Measurements from ENCODE around the gene TNFSF4. TPM values are rescaled to one million over a fixed set of nuclear protein-coding genes. Genes with fewer than 3 reads are reported as not detected.
"Not testable (repeated sequence)": the region's sequence is repeated elsewhere in the genome, so short reads cannot be mapped to it uniquely, and the experiment has no call there.

Gene TNFSF4
- total RNA-seq, 1 donor from 2014 or later, result 2.8 TPM

- H3K27me3 Mint-ChIP-seq (ENCODE audit: low read depth), result no peaks in the 10 kb centered on the region
- no peaks in the 10 kb centered on the region for H3K36me3 Mint-ChIP-seq
- no peak overlapping the region for H3K4me3 Mint-ChIP-seq
- TF ChIP-seq, protein P1, sequence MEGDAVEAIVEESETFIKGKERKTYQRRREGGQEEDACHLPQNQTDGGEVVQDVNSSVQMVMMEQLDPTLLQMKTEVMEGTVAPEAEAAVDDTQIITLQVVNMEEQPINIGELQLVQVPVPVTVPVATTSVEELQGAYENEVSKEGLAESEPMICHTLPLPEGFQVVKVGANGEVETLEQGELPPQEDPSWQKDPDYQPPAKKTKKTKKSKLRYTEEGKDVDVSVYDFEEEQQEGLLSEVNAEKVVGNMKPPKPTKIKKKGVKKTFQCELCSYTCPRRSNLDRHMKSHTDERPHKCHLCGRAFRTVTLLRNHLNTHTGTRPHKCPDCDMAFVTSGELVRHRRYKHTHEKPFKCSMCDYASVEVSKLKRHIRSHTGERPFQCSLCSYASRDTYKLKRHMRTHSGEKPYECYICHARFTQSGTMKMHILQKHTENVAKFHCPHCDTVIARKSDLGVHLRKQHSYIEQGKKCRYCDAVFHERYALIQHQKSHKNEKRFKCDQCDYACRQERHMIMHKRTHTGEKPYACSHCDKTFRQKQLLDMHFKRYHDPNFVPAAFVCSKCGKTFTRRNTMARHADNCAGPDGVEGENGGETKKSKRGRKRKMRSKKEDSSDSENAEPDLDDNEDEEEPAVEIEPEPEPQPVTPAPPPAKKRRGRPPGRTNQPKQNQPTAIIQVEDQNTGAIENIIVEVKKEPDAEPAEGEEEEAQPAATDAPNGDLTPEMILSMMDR (IDR thresholded peaks at IDR 0.05; ENCODE audit: unreplicated experiment), result no peak
- H3K27ac Mint-ChIP-seq, result no peak overlapping the region
- peaks cover 23% of the 10 kb centered on the region for H3K9me3 Mint-ChIP-seq
- H3K4me1 Mint-ChIP-seq, result no peaks in the 10 kb centered on the region
- no peak for DNase-seq (ENCODE audit: low spot score in 2 of 2, unreplicated experiment in 2 of 2)
These were observed 44.5 kb downstream of the TNFSF4 start for GRCh38 chr1:173162601-173163000.

GRCh38 chr1:173161510-173162221, 45.5 kb downstream of the TNFSF4 start:
- Mint-ChIP-seq H3K36me3 (no peaks in the 10 kb centered on the region), H3K4me3 (no peak overlapping the region), H3K27ac (no peak overlapping the region), H3K4me1 (no peaks in the 10 kb centered on the region), H3K27me3 (ENCODE audit: low read depth) (no peaks in the 10 kb centered on the region), H3K9me3 (peaks cover 25% of the 10 kb centered on the region)
- TF ChIP-seq, protein P1 (IDR thresholded peaks at IDR 0.05; ENCODE audit: unreplicated experiment), result no peak
- no peak for DNase-seq (ENCODE audit: low spot score in 2 of 2, unreplicated experiment in 2 of 2)

DNA sequence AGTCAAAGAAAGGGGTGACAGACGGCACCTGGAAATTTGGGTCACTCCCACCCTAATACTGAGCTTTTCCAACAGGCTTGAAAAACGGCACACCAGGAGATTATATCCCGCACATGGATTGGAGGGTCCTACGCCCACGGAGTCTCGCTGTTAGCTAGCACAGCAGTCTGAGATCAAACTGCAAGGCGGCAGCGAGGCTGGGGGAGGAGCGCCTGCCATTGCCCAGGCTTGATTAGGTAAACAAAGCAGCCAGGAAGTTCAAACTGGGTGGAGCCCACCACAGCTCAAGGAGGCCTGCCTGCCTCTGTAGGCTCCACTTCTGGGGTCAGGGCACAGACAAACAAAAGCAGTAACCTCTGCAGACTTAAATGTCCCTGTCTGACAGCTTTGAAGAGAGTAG, 53.2 kb downstream of the TNFSF4 start:
- H3K4me3 Mint-ChIP-seq; H3K36me3 Mint-ChIP-seq; H3K27ac Mint-ChIP-seq; DNase-seq (ENCODE audit: low spot score in 2 of 2, unreplicated experiment in 2 of 2); H3K4me1 Mint-ChIP-seq; H3K27me3 Mint-ChIP-seq (ENCODE audit: low read depth): not testable (repeated sequence)
- peaks cover 35% of the 10 kb centered on the region for H3K9me3 Mint-ChIP-seq

- Mint-ChIP-seq H3K9me3 (peaks cover 35% of the 10 kb centered on the region), H3K4me3 (no peak overlapping the region), H3K4me1 (no peaks in the 10 kb centered on the region), H3K27me3 (ENCODE audit: low read depth) (no peaks in the 10 kb centered on the region), H3K27ac (no peak overlapping the region), H3K36me3 (peaks cover 4% of the 10 kb centered on the region)
- DNase-seq (ENCODE audit: low spot score in 2 of 2, unreplicated experiment in 2 of 2), result no peak
- TF ChIP-seq, protein P1 (IDR thresholded peaks at IDR 0.05; ENCODE audit: unreplicated experiment), result no peak
These were observed 53.6 kb downstream of the TNFSF4 start for GRCh38 chr1:173153503-173153902.

DNA sequence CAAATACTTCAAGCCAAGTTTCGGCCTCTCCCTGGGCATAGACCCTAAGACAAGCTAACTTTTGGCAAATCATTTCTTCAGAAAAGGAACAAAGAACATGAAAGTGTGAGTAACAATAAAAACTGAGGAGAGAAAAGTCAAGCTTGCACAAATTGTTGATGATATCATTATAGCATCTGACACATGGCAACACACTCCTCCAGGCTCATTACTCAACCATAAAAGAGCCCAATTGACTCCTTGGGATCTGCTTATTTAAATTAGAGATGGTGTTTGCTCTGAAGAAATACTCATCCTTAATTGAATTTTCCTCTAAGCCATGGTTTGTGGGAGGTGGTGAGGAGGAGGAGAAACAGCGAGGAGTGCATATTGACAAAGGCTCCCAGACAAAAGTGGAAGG, 54.5 kb downstream of the TNFSF4 start:
- no peaks in the 10 kb centered on the region for H3K4me1 Mint-ChIP-seq
- H3K9me3 Mint-ChIP-seq, result peaks cover 36% of the 10 kb centered on the region
- H3K27me3 Mint-ChIP-seq (ENCODE audit: low read depth), result no peaks in the 10 kb centered on the region
- TF ChIP-seq, protein P1 (IDR thresholded peaks at IDR 0.05; ENCODE audit: unreplicated experiment), result no peak
- H3K27ac Mint-ChIP-seq, result no peak overlapping the region
- no peak for DNase-seq (ENCODE audit: low spot score in 2 of 2, unreplicated experiment in 2 of 2)
- peaks cover 4% of the 10 kb centered on the region for H3K36me3 Mint-ChIP-seq
- H3K4me3 Mint-ChIP-seq, result no peak overlapping the region

GRCh38 chr1:173150795-173151194, 56.3 kb downstream of the TNFSF4 start:
- Mint-ChIP-seq H3K27me3 (ENCODE audit: low read depth) (no peaks in the 10 kb centered on the region), H3K4me1 (no peaks in the 10 kb centered on the region), H3K4me3 (no peak overlapping the region), H3K27ac (no peak overlapping the region), H3K36me3 (peaks cover 7% of the 10 kb centered on the region), H3K9me3 (peaks cover 41% of the 10 kb centered on the region)
- no peak for DNase-seq (ENCODE audit: low spot score in 2 of 2, unreplicated experiment in 2 of 2)
- TF ChIP-seq, protein P1 (IDR thresholded peaks at IDR 0.05; ENCODE audit: unreplicated experiment), result no peak
